Panc1 (cell line): Measurements from ENCODE around the gene SSTR5. TPM values are rescaled to one million over a fixed set of nuclear protein-coding genes. Genes with fewer than 3 reads are reported as not detected.

Source experiments
- ATAC-seq: fragments of 200-7000 bp; cut with Tn5 transposase; 2 replicates; pipeline ENCODE4 v1.9.1; 2020; ENCODE audit warnings: mild to moderate bottlenecking, moderate library complexity
- BruUV-seq: library from RNA; stranded (reverse); fragments of 400-500 nt; replicated peaks from 2 replicates; lab custom pipeline; 2021; lab: Mats Ljungman, UMichigan
- CTCF ChIA-PET: fragments of 300-600 bp; sonication (Branson Sonifier 250); formaldehyde crosslinking; loops from one replicate; lab custom pipeline; 2022; ENCODE audit warnings: antibody characterized with exemption; lab: Charles Lee
- POLR2A ChIA-PET: fragments of 300-600 bp; sonication (Branson Sonifier 250); formaldehyde crosslinking; loops from one replicate; lab custom pipeline; 2022; ENCODE audit warnings: antibody characterized with exemption; lab: Charles Lee
- DNase-seq: peaks from one replicate; pipeline ENCODE4 v3.0.0-alpha.2; 2010; ENCODE audit warnings: low read depth, low spot score
- H3K27ac ChIP-seq: 2 replicates; pipeline ENCODE4 v1.5.1; 2011; ENCODE audit warnings: mild to moderate bottlenecking, low read length, inconsistent platforms
- H3K27me3 ChIP-seq: fragments of 200-500 bp; sonication (Bioruptor generic); 2 replicates; pipeline ENCODE4 v1.6.0; 2014; ENCODE audit warnings: low read length, inconsistent platforms; ENCODE audit not compliant: control insufficient read depth, insufficient read depth
- H3K36me3 ChIP-seq: fragments of 200-500 bp; sonication (Bioruptor generic); 2 replicates; pipeline ENCODE4 v1.5.1; 2014; ENCODE audit warnings: inconsistent platforms, mild to moderate bottlenecking, low read length, moderate library complexity; ENCODE audit not compliant: control insufficient read depth, insufficient read depth
- H3K4me1 ChIP-seq: 2 replicates; pipeline ENCODE4 v1.5.1; 2011; ENCODE audit warnings: inconsistent platforms, mild to moderate bottlenecking, low read length, moderate library complexity; ENCODE audit not compliant: control insufficient read depth, insufficient read depth
- H3K4me3 ChIP-seq, 2 experiments: 2 replicates each; pipeline ENCODE4 v1.5.1; 2011 to 2012; ENCODE audit warnings: low read depth in 2 of 2, low read length in 2 of 2, mild to moderate bottlenecking in 2 of 2, inconsistent platforms in 1 of 2, moderate library complexity in 1 of 2
- H3K9me3 ChIP-seq: fragments of 200-500 bp; sonication (Bioruptor generic); 2 replicates; pipeline ENCODE4 v1.5.1; 2014; ENCODE audit warnings: low read depth, mild to moderate bottlenecking, inconsistent platforms, low read length, moderate library complexity; ENCODE audit not compliant: control insufficient read depth, insufficient read depth
- CTCF ChIP-seq: fragments of 450-650 bp; IDR thresholded peaks from 2 replicates; pipeline ENCODE4 v1.5.1; 2017; ENCODE audit warnings: mild to moderate bottlenecking
- POLR2AphosphoS5 ChIP-seq: IDR thresholded peaks from 2 replicates; pipeline ENCODE4 v1.6.1; 2012; ENCODE audit warnings: mild to moderate bottlenecking, low read depth, low read length, moderate library complexity
- REST ChIP-seq, 2 experiments: IDR thresholded peaks; 2 replicates each; pipeline ENCODE4 v1.6.1; 2011 to 2012; ENCODE audit warnings: low read depth in 2 of 2, control low read depth in 1 of 2, low read length in 1 of 2, mild to moderate bottlenecking in 1 of 2, moderate library complexity in 1 of 2; ENCODE audit not compliant: insufficient read depth in 1 of 2
- SIN3A ChIP-seq: IDR thresholded peaks from 2 replicates; pipeline ENCODE4 v1.6.1; 2012; ENCODE audit warnings: low read depth, mild to moderate bottlenecking, low read length, moderate library complexity, borderline replicate concordance; ENCODE audit not compliant: insufficient read depth
- TCF7L2 ChIP-seq: IDR thresholded peaks from 2 replicates; pipeline ENCODE4 v1.6.1; 2011; ENCODE audit warnings: mild to moderate bottlenecking, low read depth, low read length, inconsistent platforms
- in situ Hi-C: cut with HindIII; loops from 2 replicates; pipeline ENCODE4 v1.10.0; 2016; ENCODE audit warnings: low sequenced_read_pairs, low pct_unique_long_range_greater_than_20kb
- intact Hi-C: fragments of 100-400 bp; cut with micrococcal nuclease; formaldehyde crosslinking; loops from one replicate; pipeline ENCODE4 v1.10.0; 2022; ENCODE audit not compliant: unreplicated experiment
- total RNA-seq: library from RNA; stranded (reverse); gene quantifications from one replicate; pipeline ENCODE4 v1.2.1, GENCODE V29; 2021; ENCODE audit not compliant: unreplicated experiment

Gene SSTR5
- total RNA-seq, 1 experiment from 2014 or later, result 2.8 TPM

GRCh38 chr16:1033128-1033679 lies 39.3 kb upstream of the SSTR5 start:
- no TSS peak for BruUV-seq
- no peaks in the 10 kb centered on the region for H3K9me3 ChIP-seq
- ATAC-seq (no peak), DNase-seq (no peak)
- no peaks in the 10 kb centered on the region for H3K36me3 ChIP-seq
- intact Hi-C loops, result no loop called here
- in situ Hi-C loops, result no loop called here
- H3K4me3 ChIP-seq, result no peak overlapping the region
- no peak for TF ChIP-seq REST (IDR thresholded peaks at IDR 0.05; ENCODE audit: insufficient read depth in 1 of 2, low read depth in 2 of 2, low read length in 1 of 2)
- H3K4me1 ChIP-seq, result peaks cover 16% of the 10 kb centered on the region
- POLR2A ChIA-PET, result no interaction called here
- no peak overlapping the region for H3K27ac ChIP-seq
- CTCF ChIA-PET, result no interaction called here
- no peaks in the 10 kb centered on the region for H3K27me3 ChIP-seq

- no TSS peak for BruUV-seq
- DNase-seq (no peak), ATAC-seq (no peak)
- Histone ChIP-seq H3K4me3 (no peak overlapping the region), H3K27me3 (no peaks in the 10 kb centered on the region), H3K4me1 (peaks cover 16% of the 10 kb centered on the region), H3K9me3 (no peaks in the 10 kb centered on the region), H3K27ac (no peak overlapping the region), H3K36me3 (no peaks in the 10 kb centered on the region)
- TF ChIP-seq POLR2AphosphoS5 (no peak), TCF7L2 (no peak), CTCF (no peak), REST (IDR thresholded peaks at IDR 0.05; ENCODE audit: insufficient read depth in 1 of 2, low read depth in 2 of 2, low read length in 1 of 2) (no peak), SIN3A (no peak)
- ChIA-PET CTCF (no interaction called here), POLR2A (no interaction called here)
- intact Hi-C loops (no loop called here), in situ Hi-C loops (no loop called here)
Observed at GRCh38 chr16:1034230-1035065, 38.1 kb upstream of the SSTR5 start.
